IPS DF 6.9 (cell line): ENCODE data around the gene CARS1.

Experiments
- DNase-seq: peaks from one replicate; pipeline ENCODE4 v3.0.0-alpha.2; 2013; ENCODE audit warnings: low read depth, low spot score
- H3K27ac ChIP-seq: one replicate; pipeline ENCODE4 v1.5.1; 2013; ENCODE audit warnings: low read length, control low read depth
- H3K27me3 ChIP-seq: 2 replicates; pipeline ENCODE4 v1.6.1; 2013; ENCODE audit warnings: mild to moderate bottlenecking, low read length; ENCODE audit not compliant: control insufficient read depth, insufficient read depth
- H3K36me3 ChIP-seq: 2 replicates; pipeline ENCODE4 v1.6.1; 2013; ENCODE audit warnings: low read length; ENCODE audit not compliant: control insufficient read depth, insufficient read depth
- H3K4me1 ChIP-seq: 2 replicates; pipeline ENCODE4 v1.6.1; 2013; ENCODE audit warnings: low read length; ENCODE audit not compliant: control insufficient read depth, insufficient read depth
- H3K4me3 ChIP-seq: 2 replicates; pipeline ENCODE4 v1.5.1; 2013; ENCODE audit warnings: mild to moderate bottlenecking, low read length
- H3K9me3 ChIP-seq: 2 replicates; pipeline ENCODE4 v1.6.1; 2013; ENCODE audit warnings: low read length, inconsistent platforms; ENCODE audit not compliant: control insufficient read depth, insufficient read depth
- WGBS: extraction: QIAGEN DNeasy Blood & Tissue Kit; methylation state at CpG from one replicate; pipeline ENCODE4 v1.1.7; 2013; ENCODE audit warnings: mixed read lengths, missing lambda C conversion rate; ENCODE audit not compliant: insufficient read length, insufficient coverage; 5-methylcytosine and 5-hydroxymethylcytosine counted together

The CARS1 gene

GRCh38 chr11:2974272-2974671, 83.0 kb downstream of the CARS1 start:
- Histone ChIP-seq H3K27ac (no peak overlapping the region), H3K4me1 (no peaks in the 10 kb centered on the region), H3K27me3 (no peaks in the 10 kb centered on the region), H3K9me3 (no peaks in the 10 kb centered on the region), H3K36me3 (peaks cover 48% of the 10 kb centered on the region), H3K4me3 (no peak overlapping the region)
- WGBS, result no CpG with 5 or more reads among the region's 3 CpGs
- no peak for DNase-seq

- no peak for DNase-seq
- no peaks in the 10 kb centered on the region for H3K4me1 ChIP-seq
- no CpG with 5 or more reads among the region's 6 CpGs for WGBS
- H3K27me3 ChIP-seq, result no peaks in the 10 kb centered on the region
- H3K27ac ChIP-seq, result no peak overlapping the region
- H3K36me3 ChIP-seq, result peaks cover 48% of the 10 kb centered on the region
- no peak overlapping the region for H3K4me3 ChIP-seq
- no peaks in the 10 kb centered on the region for H3K9me3 ChIP-seq
Observed at GRCh38 chr11:2968341-2968900, 88.8 kb downstream of the CARS1 start.

- H3K36me3 ChIP-seq, result peaks cover 38% of the 10 kb centered on the region; the same call in 1 of the 2 replicates
Observed at GRCh38 chr11:2964782-2965181, 92.4 kb downstream of the CARS1 start.

GRCh38 chr11:2963761-2964160, 93.5 kb downstream of the CARS1 start:
- Histone ChIP-seq H3K27ac (no peak overlapping the region), H3K4me3 (no peak overlapping the region)

More at GRCh38 chr11:2964782-2965181, 92.4 kb downstream of the CARS1 start:
- no peak overlapping the region for H3K4me3 ChIP-seq
- H3K27ac ChIP-seq, result no peak overlapping the region
- WGBS, result no CpG with 5 or more reads among the region's 4 CpGs
- no peak for DNase-seq
- peaks cover 1% of the 10 kb centered on the region for H3K4me1 ChIP-seq
- H3K9me3 ChIP-seq, result no peaks in the 10 kb centered on the region
- H3K27me3 ChIP-seq, result no peaks in the 10 kb centered on the region

GRCh38 chr11:2963112-2963754, 94.0 kb downstream of the CARS1 start:
- no CpG with 5 or more reads among the region's 7 CpGs for WGBS
- Histone ChIP-seq H3K27ac (no peak overlapping the region), H3K4me1 (peaks cover 1% of the 10 kb centered on the region), H3K27me3 (no peaks in the 10 kb centered on the region), H3K4me3 (no peak overlapping the region), H3K9me3 (no peaks in the 10 kb centered on the region), H3K36me3 (peaks cover 34% of the 10 kb centered on the region; the same call in 1 of the 2 replicates)
- DNase-seq, result no peak

More at GRCh38 chr11:2963761-2964160, 93.5 kb downstream of the CARS1 start:
- Histone ChIP-seq H3K36me3 (peaks cover 35% of the 10 kb centered on the region; the same call in 1 of the 2 replicates), H3K4me1 (peaks cover 1% of the 10 kb centered on the region), H3K27me3 (no peaks in the 10 kb centered on the region), H3K9me3 (no peaks in the 10 kb centered on the region)
- WGBS, result no CpG with 5 or more reads among the region's 6 CpGs
- no peak for DNase-seq

GRCh38 chr11:2961080-2961479, 96.1 kb downstream of the CARS1 start:
- H3K36me3 ChIP-seq, result peaks cover 28% of the 10 kb centered on the region; the same call in 1 of the 2 replicates
- H3K4me1 ChIP-seq, result peaks cover 1% of the 10 kb centered on the region
- H3K9me3 ChIP-seq, result no peaks in the 10 kb centered on the region
- no peaks in the 10 kb centered on the region for H3K27me3 ChIP-seq
- no peak for DNase-seq
- no peak overlapping the region for H3K4me3 ChIP-seq
- H3K27ac ChIP-seq, result no peak overlapping the region
- WGBS, result no CpG with 5 or more reads among the region's 5 CpGs

GRCh38 chr11:2960139-2960538, 97.1 kb downstream of the CARS1 start:
- H3K36me3 ChIP-seq, result peaks cover 28% of the 10 kb centered on the region; the same call in 1 of the 2 replicates
- no CpG with 5 or more reads among the region's 7 CpGs for WGBS
- no peaks in the 10 kb centered on the region for H3K27me3 ChIP-seq
- peaks cover 1% of the 10 kb centered on the region for H3K4me1 ChIP-seq
- no peaks in the 10 kb centered on the region for H3K9me3 ChIP-seq
- no peak overlapping the region for H3K27ac ChIP-seq
- H3K4me3 ChIP-seq, result no peak overlapping the region
- no peak for DNase-seq

GRCh38 chr11:2958251-2958650, 99.0 kb downstream of the CARS1 start:
- Histone ChIP-seq H3K4me3 (no peak overlapping the region), H3K27me3 (no peaks in the 10 kb centered on the region), H3K9me3 (no peaks in the 10 kb centered on the region), H3K4me1 (peaks cover 1% of the 10 kb centered on the region), H3K36me3 (peaks cover 23% of the 10 kb centered on the region; the same call in 1 of the 2 replicates), H3K27ac (no peak overlapping the region)
- no CpG with 5 or more reads among the region's 3 CpGs for WGBS
- no peak for DNase-seq

GRCh38 chr11:2955906-2956476, 101.2 kb downstream of the CARS1 start:
- H3K27me3 ChIP-seq, result no peaks in the 10 kb centered on the region
- no CpG with 5 or more reads among the region's 6 CpGs for WGBS
- no peak overlapping the region for H3K4me3 ChIP-seq
- H3K27ac ChIP-seq, result no peak overlapping the region
- H3K4me1 ChIP-seq, result no peaks in the 10 kb centered on the region; the same call in none of the 2 replicates
- DNase-seq, result no peak
- H3K9me3 ChIP-seq, result no peaks in the 10 kb centered on the region
- H3K36me3 ChIP-seq, result peaks cover 29% of the 10 kb centered on the region

- H3K27ac ChIP-seq, result no peak overlapping the region
- no peak for DNase-seq
- no peaks in the 10 kb centered on the region; the same call in 1 of the 2 replicates for H3K4me1 ChIP-seq
- peaks cover 34% of the 10 kb centered on the region for H3K36me3 ChIP-seq
- WGBS, result no CpG with 5 or more reads among the region's 6 CpGs
- no peaks in the 10 kb centered on the region for H3K27me3 ChIP-seq
- no peaks in the 10 kb centered on the region for H3K9me3 ChIP-seq
- no peak overlapping the region for H3K4me3 ChIP-seq
Observed at GRCh38 chr11:2954263-2954662, 103.0 kb downstream of the CARS1 start.
